GM21381 (cell line): ENCODE results near the gene UBR4.

Source experiments
- ATAC-seq: cut with Tn5 transposase; IDR thresholded peaks from one replicate; pipeline ENCODE4 v1.9.1; 2021; ENCODE audit warnings: mild to moderate bottlenecking, moderate library complexity; ENCODE audit not compliant: unreplicated experiment

UBR4 gene

GRCh38 chr1:19100028-19100427 is 110.0 kb downstream of the UBR4 start:
- no peak for ATAC-seq

GRCh38 chr1:19096990-19097389 is 113.1 kb downstream of the UBR4 start:
- no peak for ATAC-seq

- ATAC-seq, result no peak
Observed at GRCh38 chr1:19096036-19096833, 113.8 kb downstream of the UBR4 start.

- ATAC-seq, result no peak
Observed at GRCh38 chr1:19091196-19091953, 118.7 kb downstream of the UBR4 start.

- ATAC-seq, result no peak
Observed at GRCh38 chr1:19089524-19089923, 120.5 kb downstream of the UBR4 start.

- ATAC-seq, result no peak
Observed at GRCh38 chr1:19088717-19089442, 121.2 kb downstream of the UBR4 start.

GRCh38 chr1:19087737-19088594 is 122.1 kb downstream of the UBR4 start:
- no peak for ATAC-seq

- no peak for ATAC-seq
Observed at GRCh38 chr1:19087017-19087736, 122.9 kb downstream of the UBR4 start.

- ATAC-seq, result no peak
Observed at GRCh38 chr1:19086176-19086875, 123.7 kb downstream of the UBR4 start.

GRCh38 chr1:19084206-19084738 is 125.8 kb downstream of the UBR4 start:
- ATAC-seq, result no peak

- no peak for ATAC-seq
Observed at GRCh38 chr1:19083081-19083480, 127.0 kb downstream of the UBR4 start.

GRCh38 chr1:19081218-19081893 is 128.7 kb downstream of the UBR4 start:
- no peak for ATAC-seq

- ATAC-seq, result no peak
Observed at GRCh38 chr1:19080721-19081120, 129.3 kb downstream of the UBR4 start.

- ATAC-seq, result no peak
Observed at GRCh38 chr1:19079541-19080472, 130.3 kb downstream of the UBR4 start.

- no peak for ATAC-seq
Observed at GRCh38 chr1:19078536-19078935, 131.5 kb downstream of the UBR4 start.

GRCh38 chr1:19076841-19077616 is 133.0 kb downstream of the UBR4 start:
- no peak for ATAC-seq
